ENCODE measurements around the gene VCAN.

Gene VCAN

DNA sequence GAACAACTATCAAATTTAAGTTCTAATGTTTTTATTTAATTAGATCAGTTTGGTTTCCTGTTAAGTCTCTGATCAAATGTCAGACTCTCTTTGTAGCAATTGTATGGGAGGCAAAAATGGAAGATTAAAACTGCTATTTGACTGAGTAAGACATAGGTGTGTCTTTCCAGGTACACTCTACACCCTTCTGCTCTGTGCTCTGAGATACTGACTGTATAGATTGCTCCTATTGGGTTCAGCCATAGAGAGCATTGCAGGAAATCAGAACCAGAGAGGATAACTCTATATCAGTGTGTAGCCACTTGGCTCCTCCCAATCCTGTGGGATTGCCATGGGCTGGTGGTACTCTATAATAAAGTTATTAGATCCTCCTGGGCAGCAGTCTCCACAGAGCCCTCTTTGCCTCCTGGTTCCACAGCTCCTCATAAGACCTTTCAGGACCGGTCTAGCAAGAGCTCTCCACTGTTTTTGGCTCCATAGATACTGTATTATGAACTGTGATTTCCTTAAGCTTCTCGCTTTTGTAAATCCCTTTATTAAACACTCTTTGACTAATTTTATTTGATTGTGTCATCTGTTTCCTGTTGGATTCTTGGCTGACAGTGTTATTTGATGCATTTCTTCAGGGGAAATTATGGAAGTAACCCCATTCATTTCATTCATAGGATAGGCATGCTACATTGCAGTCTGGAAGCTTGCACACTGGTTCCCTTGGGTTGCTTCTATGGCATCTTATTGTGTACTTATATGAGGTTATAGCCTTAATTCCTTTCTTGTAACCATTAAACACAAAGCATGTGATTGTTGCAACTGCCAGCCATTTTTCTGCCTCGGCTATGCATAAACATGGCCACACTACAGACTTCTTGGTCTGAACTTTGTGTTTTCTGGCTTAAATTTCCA is 115.6 kb downstream of the VCAN start:
- no peak overlapping the region for H3K4me2 ChIP-seq (ENCODE audit: insufficient read depth, low read length, poor library complexity, severe bottlenecking)
- H3K4ac ChIP-seq (ENCODE audit: low read length) = no peak overlapping the region
- no peak overlapping the region for H4K8ac ChIP-seq (ENCODE audit: low read depth, low read length)
- no peak overlapping the region for H3K23ac ChIP-seq (ENCODE audit: low read depth, low read length, poor library complexity)
- no peaks in the 10 kb centered on the region for H3K4me1 ChIP-seq (ENCODE audit: control insufficient read depth in 2 of 2, insufficient read depth in 1 of 2, low read depth in 1 of 2, low read length in 2 of 2)
- no peak overlapping the region for H4K91ac ChIP-seq (ENCODE audit: low read depth, low read length, poor library complexity)
- no peak overlapping the region for H2BK12ac ChIP-seq (ENCODE audit: low read length)
- no CpG with 5 or more reads among the region's 3 CpGs for WGBS, 2 donors (ENCODE audit: extremely low coverage in 2 of 2, insufficient read length in 2 of 2, insufficient replicate concordance in 1 of 2)
- H2AK5ac ChIP-seq (ENCODE audit: low read depth, low read length) = no peak overlapping the region
- H3K14ac ChIP-seq (ENCODE audit: low read length) = no peak overlapping the region
- no peak overlapping the region for H2AFZ ChIP-seq (ENCODE audit: low read length)
- H3K27me3 ChIP-seq (ENCODE audit: control insufficient read depth in 3 of 3, insufficient read depth in 3 of 3, low read depth in 1 of 3, low read length in 3 of 3) = no peaks in the 10 kb centered on the region
- H3K9ac ChIP-seq (ENCODE audit: low read depth, low read length, poor library complexity) = no peak overlapping the region
- no peak overlapping the region for H2BK120ac ChIP-seq (ENCODE audit: low read depth, low read length)
- H3K79me1 ChIP-seq (ENCODE audit: low read depth, low read length) = no peaks in the 10 kb centered on the region
- no peak for DNase-seq (ENCODE audit: low spot score)
- no peak overlapping the region for H3K18ac ChIP-seq (ENCODE audit: low read length)
- H2BK15ac ChIP-seq (ENCODE audit: low read length) = no peak overlapping the region
- no peaks in the 10 kb centered on the region for H3K9me3 ChIP-seq (replicated peaks in 1 of 2; ENCODE audit: control insufficient read depth in 2 of 2, insufficient read depth in 1 of 2, low read depth in 1 of 2, low read length in 2 of 2)
- H3K4me3 ChIP-seq (ENCODE audit: low read length in 2 of 2) = no peak overlapping the region
- H2BK5ac ChIP-seq (ENCODE audit: low read length) = no peak overlapping the region
- H3K36me3 ChIP-seq (replicated peaks in 1 of 2; ENCODE audit: control insufficient read depth in 2 of 2, insufficient read depth in 2 of 2, low read length in 2 of 2) = peaks cover 0 to 19% of the 10 kb centered on the region in 2 donors
- H3K27ac ChIP-seq (replicated peaks; ENCODE audit: low read length) = no peak overlapping the region

DNA sequence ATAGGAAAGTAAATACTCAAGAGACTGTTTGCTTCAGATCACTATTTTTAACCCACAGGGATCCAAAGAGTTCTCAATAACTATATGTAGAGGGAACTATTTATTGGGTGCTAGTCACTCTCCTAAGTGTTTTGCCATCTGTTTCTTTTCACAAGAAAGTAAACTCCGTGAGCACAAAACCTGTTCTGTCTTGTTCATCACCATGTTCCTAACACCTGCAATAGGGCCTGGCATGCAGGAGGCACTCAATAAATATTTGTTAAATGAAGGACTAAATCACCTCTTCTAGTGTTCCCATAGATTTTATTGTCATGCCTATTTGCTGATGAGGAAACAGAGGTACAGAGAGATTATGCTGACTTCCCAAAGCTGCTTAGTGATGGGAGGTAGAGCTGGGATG is 118.2 kb downstream of the VCAN start:
- Histone ChIP-seq H3K9me3 (replicated peaks in 1 of 2; ENCODE audit: control insufficient read depth in 2 of 2, insufficient read depth in 1 of 2, low read depth in 1 of 2, low read length in 2 of 2) (no peaks in the 10 kb centered on the region), H2BK15ac (ENCODE audit: low read length) (no peak overlapping the region), H3K79me1 (ENCODE audit: low read depth, low read length) (no peaks in the 10 kb centered on the region), H4K8ac (ENCODE audit: low read depth, low read length) (no peak overlapping the region), H2AK5ac (ENCODE audit: low read depth, low read length) (no peak overlapping the region), H3K18ac (ENCODE audit: low read length) (no peak overlapping the region), H3K4ac (ENCODE audit: low read length) (no peak overlapping the region), H3K36me3 (replicated peaks in 1 of 2; ENCODE audit: control insufficient read depth in 2 of 2, insufficient read depth in 2 of 2, low read length in 2 of 2) (no peaks in the 10 kb centered on the region), H3K4me3 (ENCODE audit: low read length in 2 of 2) (no peak overlapping the region), H2BK5ac (ENCODE audit: low read length) (no peak overlapping the region), H3K4me2 (ENCODE audit: insufficient read depth, low read length, poor library complexity, severe bottlenecking) (no peak overlapping the region), H2BK120ac (ENCODE audit: low read depth, low read length) (no peak overlapping the region), H3K27ac (replicated peaks; ENCODE audit: low read length) (no peak overlapping the region), H2AFZ (ENCODE audit: low read length) (no peak overlapping the region), H3K9ac (ENCODE audit: low read depth, low read length, poor library complexity) (no peak overlapping the region), H3K23ac (ENCODE audit: low read depth, low read length, poor library complexity) (no peak overlapping the region), H2BK12ac (ENCODE audit: low read length) (no peak overlapping the region), H3K27me3 (ENCODE audit: control insufficient read depth in 3 of 3, insufficient read depth in 3 of 3, low read depth in 1 of 3, low read length in 3 of 3) (no peaks in the 10 kb centered on the region), H3K4me1 (ENCODE audit: control insufficient read depth in 2 of 2, insufficient read depth in 1 of 2, low read depth in 1 of 2, low read length in 2 of 2) (no peaks in the 10 kb centered on the region), H3K14ac (ENCODE audit: low read length) (no peak overlapping the region), H4K91ac (ENCODE audit: low read depth, low read length, poor library complexity) (no peak overlapping the region)
- WGBS, 2 donors (ENCODE audit: extremely low coverage in 2 of 2, insufficient read length in 2 of 2, insufficient replicate concordance in 1 of 2) = no CpG with 5 or more reads among the region's 1 CpG
- no peak for DNase-seq (ENCODE audit: low spot score)

DNA sequence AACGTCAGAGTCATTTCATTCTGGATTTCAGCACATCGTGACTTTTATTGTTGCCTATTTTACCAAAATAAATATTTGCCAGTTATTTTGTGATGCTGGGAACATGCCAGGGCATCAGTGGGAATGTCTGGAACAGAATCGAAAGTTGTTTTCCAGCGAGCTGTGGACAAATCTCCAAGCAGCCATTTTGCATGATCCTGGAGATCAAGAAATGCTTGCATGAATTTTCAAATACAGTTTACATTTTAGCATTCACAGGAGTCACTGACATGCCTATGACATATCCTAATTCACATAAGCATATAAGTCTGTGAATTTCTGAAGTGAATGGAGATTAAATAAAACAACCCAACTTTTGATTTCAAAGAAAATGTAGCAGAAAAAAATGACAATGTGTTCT is 119.4 kb downstream of the VCAN start:
- Histone ChIP-seq H2AK5ac (ENCODE audit: low read depth, low read length) (no peak overlapping the region), H2BK12ac (ENCODE audit: low read length) (no peak overlapping the region), H3K4ac (ENCODE audit: low read length) (no peak overlapping the region), H3K9me3 (replicated peaks in 1 of 2; ENCODE audit: control insufficient read depth in 2 of 2, insufficient read depth in 1 of 2, low read depth in 1 of 2, low read length in 2 of 2) (no peaks in the 10 kb centered on the region), H3K27me3 (ENCODE audit: control insufficient read depth in 3 of 3, insufficient read depth in 3 of 3, low read depth in 1 of 3, low read length in 3 of 3) (no peaks in the 10 kb centered on the region), H3K4me2 (ENCODE audit: insufficient read depth, low read length, poor library complexity, severe bottlenecking) (no peak overlapping the region), H4K91ac (ENCODE audit: low read depth, low read length, poor library complexity) (no peak overlapping the region), H3K18ac (ENCODE audit: low read length) (no peak overlapping the region), H2BK15ac (ENCODE audit: low read length) (no peak overlapping the region), H3K4me3 (ENCODE audit: low read length in 2 of 2) (no peak overlapping the region), H3K27ac (replicated peaks; ENCODE audit: low read length) (no peak overlapping the region), H2AFZ (ENCODE audit: low read length) (no peak overlapping the region), H2BK5ac (ENCODE audit: low read length) (no peak overlapping the region), H3K23ac (ENCODE audit: low read depth, low read length, poor library complexity) (no peak overlapping the region), H3K4me1 (ENCODE audit: control insufficient read depth in 2 of 2, insufficient read depth in 1 of 2, low read depth in 1 of 2, low read length in 2 of 2) (no peaks in the 10 kb centered on the region), H3K36me3 (replicated peaks in 1 of 2; ENCODE audit: control insufficient read depth in 2 of 2, insufficient read depth in 2 of 2, low read length in 2 of 2) (no peaks in the 10 kb centered on the region), H3K9ac (ENCODE audit: low read depth, low read length, poor library complexity) (no peak overlapping the region), H3K14ac (ENCODE audit: low read length) (no peak overlapping the region), H3K79me1 (ENCODE audit: low read depth, low read length) (no peaks in the 10 kb centered on the region), H2BK120ac (ENCODE audit: low read depth, low read length) (no peak overlapping the region), H4K8ac (ENCODE audit: low read depth, low read length) (no peak overlapping the region)
- WGBS, 2 donors (ENCODE audit: extremely low coverage in 2 of 2, insufficient read length in 2 of 2, insufficient replicate concordance in 1 of 2) = no CpG with 5 or more reads among the region's 4 CpGs
- DNase-seq (ENCODE audit: low spot score) = no peak

DNA sequence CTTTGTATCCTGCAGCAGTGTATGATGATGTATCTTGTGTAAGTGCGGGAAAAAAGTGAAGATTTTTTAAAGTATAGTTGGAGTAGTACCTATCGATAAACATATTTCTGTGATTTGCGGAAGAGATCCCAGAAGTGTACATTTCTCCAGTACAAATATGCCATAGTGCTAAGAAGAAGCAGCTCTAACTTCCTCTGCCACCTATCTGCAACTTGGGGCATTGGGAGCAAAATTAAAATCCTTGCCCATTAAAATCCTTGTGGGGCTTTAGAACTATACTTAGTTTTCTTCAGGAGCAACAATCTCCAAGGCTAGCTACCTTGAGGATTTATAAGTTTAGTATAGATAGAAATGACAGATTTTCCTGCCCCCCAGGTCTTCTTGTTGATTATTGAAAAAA is 123.7 kb downstream of the VCAN start:
- 100% methylated on average over 2 of the region's 3 CpGs; no CpG with 5 or more reads in 1 of the 2 donors for WGBS, 2 donors (ENCODE audit: extremely low coverage in 2 of 2, insufficient read length in 2 of 2, insufficient replicate concordance in 1 of 2)

More for the DNA sequence above, 123.7 kb downstream of the VCAN start:
- H3K4me1 ChIP-seq (ENCODE audit: control insufficient read depth in 2 of 2, insufficient read depth in 1 of 2, low read depth in 1 of 2, low read length in 2 of 2) = no peaks in the 10 kb centered on the region
- H4K91ac ChIP-seq (ENCODE audit: low read depth, low read length, poor library complexity) = no peak overlapping the region
- no peaks in the 10 kb centered on the region for H3K79me1 ChIP-seq (ENCODE audit: low read depth, low read length)
- no peak overlapping the region for H3K23ac ChIP-seq (ENCODE audit: low read depth, low read length, poor library complexity)
- H2AK5ac ChIP-seq (ENCODE audit: low read depth, low read length) = no peak overlapping the region
- no peaks in the 10 kb centered on the region for H3K9me3 ChIP-seq (replicated peaks in 1 of 2; ENCODE audit: control insufficient read depth in 2 of 2, insufficient read depth in 1 of 2, low read depth in 1 of 2, low read length in 2 of 2)
- H3K4ac ChIP-seq (ENCODE audit: low read length) = no peak overlapping the region
- H3K18ac ChIP-seq (ENCODE audit: low read length) = no peak overlapping the region
- H2BK120ac ChIP-seq (ENCODE audit: low read depth, low read length) = no peak overlapping the region
- H4K8ac ChIP-seq (ENCODE audit: low read depth, low read length) = no peak overlapping the region
- no peak overlapping the region for H3K4me3 ChIP-seq (ENCODE audit: low read length in 2 of 2)
- no peak overlapping the region for H2BK5ac ChIP-seq (ENCODE audit: low read length)
- H2BK15ac ChIP-seq (ENCODE audit: low read length) = no peak overlapping the region
- H3K14ac ChIP-seq (ENCODE audit: low read length) = no peak overlapping the region
- H3K27ac ChIP-seq (replicated peaks; ENCODE audit: low read length) = no peak overlapping the region
- no peak for DNase-seq (ENCODE audit: low spot score)
- no peak overlapping the region for H3K9ac ChIP-seq (ENCODE audit: low read depth, low read length, poor library complexity)
- no peaks in the 10 kb centered on the region for H3K36me3 ChIP-seq (replicated peaks in 1 of 2; ENCODE audit: control insufficient read depth in 2 of 2, insufficient read depth in 2 of 2, low read length in 2 of 2)
- no peaks in the 10 kb centered on the region for H3K27me3 ChIP-seq (ENCODE audit: control insufficient read depth in 3 of 3, insufficient read depth in 3 of 3, low read depth in 1 of 3, low read length in 3 of 3)
- no peak overlapping the region for H2BK12ac ChIP-seq (ENCODE audit: low read length)
- H3K4me2 ChIP-seq (ENCODE audit: insufficient read depth, low read length, poor library complexity, severe bottlenecking) = no peak overlapping the region
- no peak overlapping the region for H2AFZ ChIP-seq (ENCODE audit: low read length)

Measured in neuronal stem cell (in vitro differentiated cells).